GM18499 (cell line): ENCODE data around the gene DNAJB9.
"Not testable (repeated sequence)": the region's sequence is repeated elsewhere in the genome, so short reads cannot be mapped to it uniquely, and the experiment has no call there.

Experiments used
- ATAC-seq: cut with Tn5 transposase; IDR thresholded peaks from one replicate; pipeline ENCODE4 v1.9.1; 2021; ENCODE audit warnings: moderate number of reproducible peaks; ENCODE audit not compliant: insufficient read depth, unreplicated experiment

DNAJB9 gene

DNA sequence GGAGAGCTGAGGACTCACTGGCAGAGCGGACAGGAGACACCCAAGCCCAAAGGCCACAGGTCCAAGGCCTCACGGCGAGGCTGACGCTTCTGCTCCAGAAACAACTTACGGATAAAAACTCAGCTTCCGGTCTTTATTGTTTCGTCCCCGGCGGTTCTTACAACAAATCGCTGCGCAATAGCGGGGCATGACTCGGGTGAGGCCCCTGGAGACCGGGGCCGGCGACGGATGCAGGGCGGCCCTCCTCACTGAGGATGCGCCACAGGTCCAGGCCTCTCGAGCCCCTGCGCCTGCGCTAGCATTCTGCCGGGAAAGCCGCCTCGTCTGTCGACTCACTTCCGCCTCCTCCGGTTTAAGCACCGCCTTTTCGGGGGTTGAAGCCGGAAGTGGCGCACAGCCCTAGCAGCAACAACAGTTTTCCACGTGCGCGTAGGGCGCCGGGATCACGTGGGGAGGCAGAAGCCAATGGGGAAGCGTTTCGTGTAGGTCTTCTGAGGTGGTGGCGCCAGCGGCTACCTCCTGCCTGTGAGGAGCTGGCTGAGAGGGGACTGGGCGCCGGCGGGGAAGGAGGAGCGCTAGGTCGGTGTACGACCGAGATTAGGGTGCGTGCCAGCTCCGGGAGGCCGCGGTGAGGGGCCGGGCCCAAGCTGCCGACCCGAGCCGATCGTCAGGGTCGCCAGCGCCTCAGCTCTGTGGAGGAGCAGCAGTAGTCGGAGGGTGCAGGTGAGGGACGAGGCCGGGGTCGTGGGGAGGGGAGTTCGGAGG is at the start of gene DNAJB9, which contains the start of gene THAP5:
Gene DNAJB9, plus strand, starts transcription at position 494 of the 765 bp plus-strand sequence. CDS start 1,853 bp downstream, outside the sequence.
Gene THAP5, minus strand, starts transcription at position 326 of the 765 bp plus-strand sequence. Its CDS starts 137 bp downstream, at position 189.
- peak; percentile 93 for ATAC-seq

DNA sequence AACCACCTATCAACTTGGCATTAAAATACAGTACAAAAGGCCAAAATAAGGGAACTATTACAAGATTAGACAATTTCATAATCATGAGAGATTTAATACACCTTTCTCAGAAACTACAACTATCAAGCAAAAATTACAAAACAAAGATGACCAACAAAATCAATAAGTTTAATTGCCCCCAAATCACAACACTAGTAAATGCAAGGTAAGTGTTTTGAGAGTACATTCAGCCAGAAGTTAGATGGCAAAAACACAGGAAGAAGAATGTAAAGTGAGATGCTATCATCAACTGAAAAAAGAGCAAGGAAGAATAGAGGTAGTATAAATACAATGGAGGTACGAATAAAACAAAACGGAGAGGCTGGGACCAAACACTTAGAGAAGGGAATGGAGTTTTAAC is 46.9 kb upstream of the DNAJB9 start:
- ATAC-seq: no peak

DNA sequence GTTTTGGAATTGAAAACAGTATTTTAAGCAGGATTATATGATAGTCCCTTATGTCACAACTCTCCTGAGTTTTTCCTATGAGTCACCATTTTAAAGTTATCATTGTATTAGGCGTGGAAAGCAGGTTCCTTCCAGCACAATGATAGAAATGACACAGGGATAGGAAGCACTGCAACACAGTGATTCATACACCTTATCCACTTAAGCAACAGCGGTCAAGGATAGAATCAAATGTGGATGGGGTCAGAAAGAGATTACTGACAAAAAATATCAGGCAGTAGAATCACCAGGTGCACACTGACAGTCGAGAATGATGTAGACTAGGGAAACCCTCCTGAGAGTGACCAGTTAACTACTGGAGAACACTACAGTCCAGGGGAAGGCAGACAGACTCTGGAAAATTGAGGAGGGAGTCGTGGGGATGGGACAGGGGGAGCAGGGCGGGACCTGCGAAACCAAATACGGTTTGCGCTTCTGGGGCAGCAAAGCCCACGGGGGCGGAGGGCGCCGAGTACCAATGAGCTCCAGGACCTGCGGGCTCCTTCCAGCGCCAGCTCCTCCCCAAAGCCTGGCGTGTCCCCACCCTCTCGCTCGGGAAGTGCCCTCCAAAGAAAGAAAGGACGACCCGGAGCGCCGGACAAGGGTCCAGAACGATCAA is 44.2 kb upstream of the DNAJB9 start:
- peak; percentile 25 for ATAC-seq

DNA sequence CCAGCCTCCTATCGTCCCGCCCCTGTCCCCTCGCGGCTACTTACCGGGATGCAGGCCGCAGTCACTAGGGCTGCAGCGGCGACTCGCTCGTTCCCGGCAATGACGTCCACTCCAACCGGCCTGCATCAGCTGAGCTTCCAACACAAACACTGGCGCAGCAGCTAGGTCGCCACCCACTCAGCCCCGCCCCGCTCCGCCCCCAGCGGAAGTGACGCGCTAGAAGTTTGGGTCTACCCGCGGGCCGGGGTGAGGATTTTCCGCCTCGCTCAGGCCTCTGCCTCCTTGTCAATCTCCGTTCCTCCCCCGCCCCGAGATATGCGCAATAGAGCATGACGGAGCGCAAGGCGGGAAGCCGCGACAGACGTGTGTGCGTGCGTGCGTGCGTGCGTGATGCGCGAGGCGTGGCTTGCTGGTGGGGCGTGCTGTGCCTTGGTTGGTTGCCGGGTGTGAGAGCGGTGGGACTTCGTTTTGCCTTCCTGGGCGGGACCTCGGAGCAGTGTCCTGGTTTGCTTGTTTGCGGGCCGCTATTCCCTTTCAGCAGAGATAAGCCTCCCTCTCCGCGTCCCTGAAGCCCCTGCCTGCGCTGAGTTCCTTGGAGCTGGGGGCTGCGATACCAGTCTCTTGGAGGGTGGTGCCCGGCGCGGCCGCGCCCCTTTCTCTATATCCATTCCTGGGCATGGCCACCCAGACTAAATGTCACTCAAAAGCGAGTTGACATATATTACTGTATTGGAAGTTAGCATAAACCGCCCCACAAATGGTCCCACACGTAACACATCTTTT is 43.5 kb upstream of the DNAJB9 start, which contains the start of gene PNPLA8:
Gene PNPLA8, minus strand, starts transcription at position 151 of the 783 bp plus-strand sequence. CDS start 10,644 bp downstream, outside the sequence.
- ATAC-seq: peak; percentile 91

DNA sequence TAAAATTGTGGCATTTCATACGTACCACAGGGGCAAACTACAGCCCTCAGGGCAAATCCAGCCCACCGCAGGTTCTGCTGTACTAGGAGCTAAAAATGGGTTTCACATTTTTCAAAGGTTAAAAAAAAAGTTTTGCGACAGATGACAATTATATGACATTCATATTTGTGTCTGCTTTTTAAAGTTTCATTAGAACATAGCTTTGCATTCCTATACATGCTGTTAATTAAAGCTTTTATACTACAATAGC is 43.0 kb upstream of the DNAJB9 start:
- no peak for ATAC-seq

DNA sequence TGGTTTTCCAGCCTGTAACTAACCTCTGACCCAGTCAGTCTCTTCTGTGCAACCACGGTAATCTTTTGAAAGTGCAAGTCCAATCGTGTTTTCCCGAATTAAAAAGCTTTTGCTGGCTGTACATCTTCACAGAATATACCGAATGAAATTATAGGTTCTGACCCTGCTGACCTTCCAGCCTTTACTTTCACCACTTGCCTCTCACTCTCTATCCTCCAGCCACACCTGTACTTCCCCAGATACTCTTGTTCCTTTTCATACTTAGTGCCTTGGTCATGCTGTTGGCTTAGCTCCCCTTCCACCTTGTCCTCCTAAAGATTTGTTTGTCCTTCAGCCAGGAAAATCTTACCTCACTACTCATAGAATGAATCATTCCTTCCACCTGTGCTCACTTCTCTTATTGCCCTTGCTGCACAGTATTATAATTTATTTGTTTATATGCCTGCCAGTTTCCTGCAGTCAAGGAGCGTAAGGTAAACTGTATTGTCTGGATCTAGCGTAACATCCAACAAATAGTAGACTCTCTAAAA is 41.4 kb upstream of the DNAJB9 start:
- no peak for ATAC-seq

DNA sequence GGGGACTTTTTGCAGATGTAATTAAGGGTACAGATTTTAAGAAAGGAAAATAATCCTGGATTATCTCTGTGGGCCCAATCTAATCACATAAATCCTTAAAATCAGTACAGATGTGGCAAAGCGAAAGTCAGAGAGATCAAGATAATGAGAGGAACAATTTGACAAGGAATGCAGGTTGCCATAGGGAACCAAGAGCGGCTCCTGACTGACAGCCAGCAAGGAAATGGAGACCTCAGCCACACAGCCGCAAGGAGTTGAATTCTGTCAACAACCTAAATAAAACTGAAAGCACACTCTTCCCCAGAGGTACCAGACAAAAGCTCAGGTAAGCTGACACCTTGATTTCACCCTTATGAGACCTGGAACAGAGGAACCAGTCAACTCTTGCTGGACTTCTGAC is 40.3 kb upstream of the DNAJB9 start:
- no peak for ATAC-seq

DNA sequence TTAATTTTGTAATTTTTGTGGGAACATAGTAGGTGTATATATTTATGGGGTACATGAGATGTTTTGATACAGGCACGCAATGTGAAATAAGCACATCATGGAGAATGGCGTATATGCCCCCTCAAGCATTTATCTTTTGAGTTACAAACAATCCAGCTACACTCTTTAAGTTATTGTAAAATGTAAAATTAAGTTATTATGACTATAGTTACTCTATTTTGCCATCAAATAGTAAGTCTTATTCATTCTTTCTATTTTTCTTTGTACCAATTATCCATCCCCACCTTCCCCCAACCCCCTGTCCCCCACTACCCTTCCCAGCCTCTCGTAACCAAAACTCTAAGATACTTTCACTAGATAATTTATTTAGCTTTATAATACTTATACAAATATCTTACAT is 36.0 kb upstream of the DNAJB9 start:
- ATAC-seq: no peak

DNA sequence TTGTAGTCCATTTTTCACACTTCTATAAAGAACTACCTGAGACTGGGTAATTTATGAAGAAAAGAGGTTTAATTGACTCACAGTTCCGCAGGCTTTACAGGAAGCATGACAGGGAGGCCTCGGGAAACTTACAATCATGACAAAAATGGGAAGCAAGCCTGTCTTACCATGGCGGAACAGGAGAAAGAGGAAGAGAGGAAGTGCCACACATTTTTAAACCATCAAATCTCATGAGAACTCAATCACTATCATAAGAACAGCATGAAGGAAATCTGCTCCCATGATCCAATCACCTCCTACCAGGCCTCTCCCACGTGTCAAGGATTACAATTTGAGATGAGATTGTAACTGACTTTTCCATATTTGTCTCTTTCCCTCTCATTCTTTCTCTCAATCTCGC is 34.4 kb upstream of the DNAJB9 start:
- ATAC-seq: no peak

DNA sequence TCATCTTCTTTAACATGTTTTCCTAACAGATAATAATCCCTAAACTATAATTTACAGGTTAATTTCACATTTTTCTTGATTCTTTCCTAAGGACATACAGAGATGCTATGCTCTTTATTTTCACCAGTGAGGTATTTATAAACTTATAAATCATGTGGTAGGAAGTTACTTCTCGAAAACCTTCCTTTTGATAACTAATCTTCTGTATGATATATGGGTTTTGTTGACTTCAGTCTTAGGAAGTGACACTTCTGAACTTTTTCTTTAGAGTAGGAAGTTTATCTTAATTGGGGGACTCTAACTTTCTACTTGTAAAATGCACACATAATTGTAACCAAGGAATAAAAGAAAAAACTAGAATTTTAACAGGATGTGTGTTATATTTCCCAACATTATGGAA is 33.9 kb upstream of the DNAJB9 start:
- no peak for ATAC-seq

DNA sequence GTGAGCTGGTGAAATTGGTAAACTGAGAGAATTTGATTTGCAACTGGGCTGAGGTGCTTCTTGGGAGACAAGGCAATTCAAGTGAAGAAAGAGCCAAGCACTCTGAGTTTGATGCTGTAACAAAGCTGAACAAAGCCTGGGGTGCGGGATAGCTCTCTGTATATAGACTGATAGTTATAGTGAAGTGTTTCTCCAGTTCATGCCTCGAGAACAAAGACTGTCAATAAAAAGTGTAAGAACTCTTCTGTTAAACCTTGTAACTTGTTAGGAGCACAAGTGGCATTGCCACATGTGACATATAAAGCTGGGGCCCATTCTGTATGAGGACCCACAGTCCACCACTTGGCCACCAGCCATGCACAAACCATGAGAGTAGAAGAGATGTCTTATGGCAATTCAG is 32.4 kb upstream of the DNAJB9 start:
- ATAC-seq: no peak

DNA sequence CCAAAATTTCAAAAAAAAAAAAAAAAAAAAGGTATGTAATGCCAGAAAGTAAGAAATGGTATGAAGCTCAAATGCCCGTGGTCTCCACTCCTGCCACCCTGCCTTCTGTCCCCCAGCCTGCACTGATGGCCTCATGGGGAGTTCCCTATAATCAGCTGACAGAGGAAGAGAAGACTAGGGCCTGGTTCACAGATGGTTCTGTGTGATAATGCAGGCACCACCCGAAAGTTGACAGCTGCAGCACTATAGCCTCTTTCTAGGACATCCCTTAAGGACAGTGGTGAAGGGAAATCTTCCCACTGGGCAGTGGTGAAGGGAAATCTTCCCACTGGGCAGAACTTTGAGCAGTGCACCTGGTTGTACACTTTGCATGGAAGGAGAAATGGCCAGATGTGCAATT is 31.4 kb upstream of the DNAJB9 start:
- ATAC-seq: not testable (repeated sequence)

DNA sequence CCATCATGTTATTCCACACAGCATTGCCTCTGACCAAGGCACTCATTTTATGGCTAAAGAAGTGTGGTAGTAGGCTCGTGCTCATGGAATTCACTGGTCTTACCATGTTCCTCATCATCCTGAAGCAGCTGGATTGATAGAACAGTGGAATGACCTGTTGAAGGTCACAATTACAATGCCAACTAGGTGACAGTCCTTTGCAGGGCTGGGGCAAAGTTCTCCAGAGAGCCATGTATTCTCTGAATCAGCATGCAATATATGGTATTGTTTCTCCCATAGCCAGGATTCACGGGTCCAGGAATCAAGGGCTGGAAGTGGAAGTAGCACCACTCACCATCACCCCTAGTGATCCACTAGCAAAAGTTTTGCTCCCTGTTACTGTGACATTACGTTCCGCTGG is 31.0 kb upstream of the DNAJB9 start:
- ATAC-seq: not testable (repeated sequence)

DNA sequence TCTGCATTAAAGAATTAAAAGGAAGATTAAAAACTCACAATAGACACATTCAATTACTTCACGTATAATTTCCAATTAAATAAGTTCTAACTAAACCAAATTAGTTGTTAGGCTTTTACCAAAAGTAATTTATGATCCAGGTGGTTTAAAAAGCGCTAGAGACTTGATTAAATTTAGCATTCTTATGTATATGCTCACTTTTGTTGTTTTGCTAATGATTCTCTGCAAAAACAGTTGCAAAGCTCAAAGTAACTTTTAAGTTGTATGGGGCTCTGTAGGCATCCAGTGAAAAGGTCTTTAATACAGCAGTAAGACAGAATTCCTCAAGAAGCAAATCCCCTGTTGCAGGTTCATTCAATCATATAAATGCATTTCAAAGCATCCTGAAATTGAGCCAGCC is 28.2 kb upstream of the DNAJB9 start:
- ATAC-seq: no peak

DNA sequence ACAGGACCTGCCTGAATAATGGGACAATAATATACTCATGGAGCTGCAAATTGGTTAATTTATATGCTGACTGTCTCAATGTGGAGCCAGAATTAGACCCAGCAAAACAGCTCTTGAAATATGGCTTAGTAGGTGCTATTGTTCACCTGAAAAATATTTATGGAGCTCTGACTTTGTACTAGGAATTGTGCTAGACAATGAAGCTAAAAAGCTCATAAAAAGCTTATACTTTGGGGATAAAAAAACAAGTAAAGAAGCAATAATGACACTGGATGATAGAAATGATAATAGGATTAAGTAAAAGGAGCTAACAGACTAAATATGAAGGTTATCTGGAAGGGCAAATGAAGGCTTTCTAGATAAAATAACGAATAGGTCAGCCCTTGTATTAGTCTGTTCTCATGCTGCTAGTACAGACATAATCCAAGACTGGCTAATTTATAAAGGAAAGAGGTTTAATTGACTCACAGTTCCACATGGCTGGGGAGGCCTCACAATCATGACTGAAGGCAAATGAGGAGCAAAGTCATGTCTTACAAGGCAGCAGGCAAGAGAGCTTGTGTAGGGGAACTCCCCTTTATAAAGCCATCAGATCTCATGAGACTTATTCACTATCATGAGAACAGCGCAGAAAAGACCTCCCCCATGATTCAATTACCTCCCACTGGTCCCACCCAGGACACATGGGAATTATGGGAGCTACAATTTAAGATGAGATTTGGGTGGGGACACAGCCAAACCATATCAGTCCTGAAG is 21.4 kb upstream of the DNAJB9 start:
- not testable (repeated sequence) for ATAC-seq

DNA sequence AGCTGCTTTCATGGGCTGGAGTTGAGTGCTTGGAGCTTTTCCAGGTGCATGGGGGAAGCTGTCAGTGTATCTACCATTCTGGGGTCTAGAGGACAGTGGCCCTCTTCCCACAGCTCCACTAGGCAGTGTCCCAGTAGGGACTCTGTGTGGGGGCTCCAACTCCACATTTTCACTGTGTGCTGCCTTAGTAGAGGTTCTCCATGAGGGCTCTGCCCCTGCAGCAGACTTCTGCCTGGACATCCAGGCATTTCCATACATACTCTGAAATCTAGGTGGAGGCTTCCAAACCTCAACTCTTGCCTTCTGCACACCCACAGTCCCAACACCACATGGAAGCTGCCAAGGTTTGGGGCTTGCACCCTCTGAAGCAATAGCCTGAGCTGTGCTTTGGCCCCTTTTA is 13.0 kb upstream of the DNAJB9 start:
- not testable (repeated sequence) for ATAC-seq

DNA sequence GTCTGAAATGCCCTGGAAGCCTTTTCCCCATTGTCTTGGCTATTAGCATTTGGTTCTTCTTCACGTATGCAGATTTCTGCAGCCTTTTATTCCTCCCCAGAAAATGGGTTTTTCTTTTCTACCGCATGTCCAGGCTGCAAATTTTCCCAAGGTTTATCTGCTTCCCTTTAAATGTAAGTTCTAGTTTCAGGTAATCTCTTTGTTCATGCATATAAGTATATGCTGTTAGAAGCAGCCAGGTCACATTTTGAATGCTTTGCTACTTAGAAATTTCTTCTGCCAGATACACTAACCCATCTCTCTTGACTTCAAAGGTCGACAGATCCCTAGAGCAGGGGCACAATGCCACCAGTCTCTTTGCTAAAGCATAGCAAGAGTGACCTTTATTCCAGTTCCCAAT is 12.5 kb upstream of the DNAJB9 start:
- ATAC-seq: no peak

DNA sequence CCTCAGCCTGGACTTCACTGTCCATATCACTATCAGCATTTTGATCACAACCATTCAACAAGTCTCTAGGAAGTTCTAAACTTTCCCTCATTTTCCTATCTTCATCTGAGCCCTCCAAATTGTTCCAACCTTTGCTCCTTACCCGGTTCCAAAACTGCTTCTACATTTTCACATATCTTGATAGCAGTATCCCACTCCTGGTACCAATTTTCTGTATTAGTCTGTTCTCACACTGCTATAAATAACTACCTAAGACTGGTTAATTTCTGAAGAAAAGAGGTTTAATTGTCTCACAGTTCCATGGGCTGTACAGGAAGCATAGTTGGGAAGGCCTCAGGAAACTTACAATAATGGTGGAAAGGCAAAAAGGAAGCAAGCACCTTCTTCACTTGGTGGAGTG is 12.1 kb upstream of the DNAJB9 start:
- ATAC-seq: no peak

DNA sequence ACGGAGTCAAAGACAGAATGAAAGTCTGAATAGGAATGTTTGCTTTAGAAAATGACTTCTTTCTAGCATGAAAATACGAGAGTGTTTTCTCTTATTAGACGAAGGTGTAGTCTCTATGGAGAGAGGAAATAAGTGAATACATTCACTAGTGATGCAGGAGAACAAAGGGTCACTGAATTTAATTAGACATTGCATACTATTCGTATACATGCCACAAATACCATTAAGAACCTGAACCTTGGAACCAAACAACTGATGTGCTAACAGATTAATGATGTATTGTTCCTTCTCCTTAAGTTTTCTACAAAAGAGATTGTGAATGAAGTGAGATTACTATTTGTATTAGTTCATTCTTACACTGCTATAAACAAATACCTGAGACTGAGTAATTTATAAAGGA is 10.4 kb upstream of the DNAJB9 start:
- ATAC-seq: no peak

DNA sequence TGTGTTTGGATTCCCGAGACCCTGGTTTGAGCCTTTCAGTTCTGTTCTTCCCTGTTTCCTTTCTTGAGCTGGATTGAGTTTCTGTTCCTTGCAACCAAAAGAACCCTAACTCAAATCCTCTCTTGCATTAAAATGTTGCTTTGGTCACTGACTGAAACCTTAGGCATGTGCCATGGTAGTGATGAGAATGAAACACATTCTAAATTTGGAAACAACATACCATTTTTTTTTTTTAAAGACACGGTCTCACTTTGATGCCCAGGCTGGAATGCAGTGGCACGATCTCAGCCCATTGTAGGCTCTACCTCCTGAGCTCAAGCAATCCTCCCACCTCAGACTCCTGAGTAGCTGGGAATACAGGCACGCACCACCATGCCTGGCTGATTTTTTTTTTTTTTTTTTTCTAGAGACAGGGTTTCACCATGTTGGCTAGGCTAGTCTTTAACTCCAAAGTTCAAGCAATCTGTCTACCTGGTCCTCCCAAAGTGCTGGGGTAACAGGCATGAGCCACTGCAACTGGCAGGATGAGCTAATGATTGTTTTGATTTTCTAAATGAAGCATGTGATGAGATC is 8.5 kb upstream of the DNAJB9 start:
- ATAC-seq: no peak
